Large intestine (tissue), 3 donors: Measurements from ENCODE around the gene TBXAS1. TPM values are rescaled to one million over a fixed set of nuclear protein-coding genes. Genes with fewer than 3 reads are reported as not detected.
"Not testable (repeated sequence)": the region's sequence is repeated elsewhere in the genome, so short reads cannot be mapped to it uniquely, and the experiment has no call there.

ENCODE experiments used
- DNase-seq, 2 donors: peaks; one replicate each; pipeline versions ENCODE4 v3.0.0 to v3.0.0-alpha.2; 2013
- H3K27ac ChIP-seq: one replicate; pipeline ENCODE4 v1.5.1; 2013; ENCODE audit warnings: low read length
- H3K27me3 ChIP-seq: 2 replicates; pipeline ENCODE4 v1.6.1; 2013; ENCODE audit warnings: low read length; ENCODE audit not compliant: control insufficient read depth, insufficient read depth
- H3K36me3 ChIP-seq: 2 replicates; pipeline ENCODE4 v1.6.1; 2013; ENCODE audit warnings: low read length; ENCODE audit not compliant: control insufficient read depth, insufficient read depth
- H3K4me1 ChIP-seq: one replicate; pipeline ENCODE4 v1.6.1; 2013; ENCODE audit warnings: low read length; ENCODE audit not compliant: control insufficient read depth, insufficient read depth
- H3K4me3 ChIP-seq: one replicate; pipeline ENCODE4 v1.5.1; 2013; ENCODE audit warnings: low read length
- H3K9me3 ChIP-seq: one replicate; pipeline ENCODE4 v1.6.1; 2013; ENCODE audit warnings: mild to moderate bottlenecking, low read depth, low read length, moderate library complexity; ENCODE audit not compliant: control insufficient read depth
- WGBS: methylation state at CpG from one replicate; pipeline ENCODE4 v1.1.5; 2013; ENCODE audit warnings: low lambda C conversion rate; ENCODE audit not compliant: insufficient coverage; 5-methylcytosine and 5-hydroxymethylcytosine counted together
- polyA plus RNA-seq: library from polyadenylated mRNA; unstranded; fragments of 120-200 nt; gene quantifications from one replicate; pipeline ENCODE4 v1.2.1, GENCODE V29; 2013

Gene TBXAS1
- polyA plus RNA-seq, 1 donor = 9.6 TPM

DNA sequence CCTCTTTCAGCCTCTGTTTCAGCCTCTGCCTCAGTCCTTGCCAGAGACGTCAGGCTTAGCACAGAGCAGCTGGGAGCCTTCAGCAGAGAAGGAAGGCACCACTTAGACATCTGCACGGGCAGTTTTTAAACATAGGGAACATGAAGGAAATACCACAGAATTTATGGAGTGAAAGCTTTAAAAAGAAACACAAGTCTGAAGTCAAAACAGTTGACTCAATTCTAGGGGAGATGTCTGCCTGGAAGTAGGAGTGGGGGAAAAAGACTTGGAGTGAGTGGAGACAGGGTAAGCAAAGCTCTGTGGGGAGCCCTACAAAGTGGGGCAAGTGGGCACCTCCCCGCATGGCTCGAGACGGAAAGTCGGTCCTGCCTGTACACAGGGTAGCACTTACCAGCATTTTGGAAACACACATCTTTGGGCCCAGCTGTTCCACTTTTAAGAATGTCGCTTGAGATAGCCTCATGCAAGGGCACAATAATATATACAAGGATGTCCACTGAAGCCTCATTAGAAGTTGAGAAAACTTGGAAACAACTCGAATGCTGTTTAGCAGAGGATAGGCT is 5.0 kb upstream of the TBXAS1 start:
- Histone ChIP-seq H3K36me3 (no peaks in the 10 kb centered on the region), H3K27ac (no peak overlapping the region), H3K4me1 (no peaks in the 10 kb centered on the region), H3K4me3 (no peak overlapping the region), H3K9me3 (no peaks in the 10 kb centered on the region), H3K27me3 (peaks cover 11% of the 10 kb centered on the region)
- no CpG with 5 or more reads among the region's 8 CpGs for WGBS
- peak in 1 of 2 donors; percentile 11 for DNase-seq

DNA sequence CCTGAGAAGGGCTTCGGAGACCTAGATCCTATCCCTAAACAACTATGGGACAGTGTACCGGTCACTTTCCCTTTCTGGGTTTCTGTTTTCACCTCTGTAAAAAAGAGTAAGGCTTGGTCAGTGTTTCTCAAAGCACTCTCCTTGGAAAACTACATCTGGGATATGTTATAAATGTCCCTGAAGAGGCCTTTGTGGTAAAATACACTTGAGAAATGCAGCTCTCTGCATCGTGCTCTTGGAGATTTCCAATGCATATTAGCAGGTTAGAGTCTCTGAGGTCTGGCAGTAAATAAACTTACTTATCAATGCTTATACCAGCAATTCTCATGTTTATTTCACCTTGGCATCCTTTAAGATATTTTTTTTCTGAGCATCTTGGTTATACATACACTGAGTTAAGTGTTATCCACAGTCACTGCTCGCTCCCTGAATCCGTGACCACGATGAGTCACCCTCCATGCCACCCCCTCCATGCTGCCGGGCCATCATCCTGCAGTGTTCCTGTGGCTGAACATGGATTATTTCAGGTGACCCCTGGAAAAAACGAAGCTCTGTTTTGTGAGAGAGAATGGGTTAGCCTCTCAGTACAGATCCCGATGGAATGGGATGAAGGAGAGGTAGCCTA is 3.3 kb upstream of the TBXAS1 start:
- 40% methylated on average over 1 of the region's 9 CpGs for WGBS
- Histone ChIP-seq H3K4me3 (no peak overlapping the region), H3K36me3 (no peaks in the 10 kb centered on the region), H3K27me3 (peaks cover 11% of the 10 kb centered on the region), H3K27ac (no peak overlapping the region), H3K4me1 (no peaks in the 10 kb centered on the region), H3K9me3 (no peaks in the 10 kb centered on the region)
- DNase-seq = no peak

DNA sequence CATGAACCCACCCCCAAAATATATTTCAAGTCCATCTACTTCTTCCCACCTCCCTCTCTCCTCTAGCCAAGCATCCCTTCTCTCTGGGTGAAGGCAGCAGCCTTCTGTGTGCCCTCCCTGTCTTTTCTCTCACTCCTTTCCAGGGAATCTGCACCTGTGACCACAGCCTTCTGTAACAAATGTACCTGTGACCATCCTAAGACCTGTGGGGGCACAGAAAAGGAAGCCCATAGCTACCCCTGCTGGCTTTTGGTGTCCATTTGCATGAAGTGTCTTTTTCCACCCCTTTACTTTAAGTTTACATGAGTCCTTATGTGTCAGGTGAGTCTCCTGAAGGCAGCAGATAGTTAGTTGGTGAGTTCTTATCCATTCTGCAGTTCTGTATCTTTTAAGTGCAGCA is 2.0 kb upstream of the TBXAS1 start:
- H3K27ac ChIP-seq = no peak overlapping the region
- no peaks in the 10 kb centered on the region for H3K9me3 ChIP-seq
- H3K4me1 ChIP-seq = no peaks in the 10 kb centered on the region
- H3K4me3 ChIP-seq = no peak overlapping the region
- no peak for DNase-seq
- H3K36me3 ChIP-seq = no peaks in the 10 kb centered on the region
- H3K27me3 ChIP-seq = peaks cover 8% of the 10 kb centered on the region

DNA sequence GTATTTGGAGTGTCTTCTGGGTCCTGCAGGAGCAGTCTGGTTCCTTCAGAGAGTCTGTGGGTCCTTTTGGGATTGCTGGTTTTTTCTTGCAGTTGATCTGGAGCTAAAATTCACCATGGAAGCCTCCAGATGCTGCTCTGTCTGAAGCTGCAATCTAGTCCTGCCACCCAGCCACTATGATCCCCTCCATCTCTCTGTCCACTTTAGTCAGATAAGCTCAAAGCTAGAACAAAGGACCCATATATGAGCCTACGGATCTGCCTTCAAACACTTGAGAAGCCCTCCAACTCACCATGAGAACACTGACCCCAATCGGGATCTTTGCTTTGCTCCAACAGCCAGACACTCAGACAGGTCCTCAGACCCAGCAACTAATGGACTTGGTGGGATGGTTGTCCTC is 618 bp upstream of the TBXAS1 start:
- Histone ChIP-seq H3K4me3 (no peak overlapping the region), H3K4me1 (no peaks in the 10 kb centered on the region), H3K36me3 (no peaks in the 10 kb centered on the region), H3K9me3 (no peaks in the 10 kb centered on the region), H3K27me3 (peaks cover 4% of the 10 kb centered on the region), H3K27ac (no peak overlapping the region)
- WGBS = no CpG with 5 or more reads among the region's 2 CpGs
- DNase-seq = no peak

DNA sequence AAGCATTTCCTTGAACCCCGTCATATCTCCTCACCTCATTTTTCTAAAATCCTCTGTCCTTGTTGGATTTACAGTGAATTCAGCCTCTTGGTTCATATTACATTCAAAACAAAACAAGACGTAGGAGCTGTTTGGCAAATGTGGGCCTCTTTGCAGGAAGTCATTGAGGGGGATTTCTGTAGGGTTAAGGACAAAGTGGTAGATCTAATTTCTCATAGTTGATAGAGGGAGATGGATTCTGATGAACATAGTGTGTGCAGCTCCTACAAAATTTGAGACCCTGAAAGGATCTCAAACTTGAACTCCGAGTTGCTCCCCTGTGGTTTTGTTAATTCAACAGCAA is 682 bp downstream of the TBXAS1 start:
- H3K36me3 ChIP-seq = no peaks in the 10 kb centered on the region
- H3K27me3 ChIP-seq = peaks cover 4% of the 10 kb centered on the region
- no peaks in the 10 kb centered on the region for H3K4me1 ChIP-seq
- H3K9me3 ChIP-seq = no peaks in the 10 kb centered on the region
- DNase-seq = no peak
- H3K27ac ChIP-seq = no peak overlapping the region
- 100% methylated on average over 1 of the region's 3 CpGs for WGBS
- peak overlapping the region; percentile 16 for H3K4me3 ChIP-seq

DNA sequence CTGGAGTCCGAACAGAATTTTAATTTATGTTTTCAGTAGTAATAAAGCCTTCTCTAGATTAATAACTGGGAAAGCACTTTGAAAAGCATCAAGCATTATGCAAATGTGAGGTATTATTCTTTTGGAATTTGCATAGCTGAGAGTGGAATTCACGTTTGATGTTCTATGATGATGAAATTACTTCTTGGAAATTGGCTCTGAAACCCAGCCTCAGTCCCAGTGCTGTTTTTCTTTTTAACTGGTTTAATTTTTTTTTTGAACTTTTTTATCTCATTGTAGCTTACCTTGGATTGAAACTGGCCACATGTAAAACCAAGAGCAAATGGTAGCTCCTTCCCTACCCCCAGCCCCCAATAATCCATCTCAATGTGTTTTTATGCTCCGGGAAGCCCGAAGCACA is 1.2 kb downstream of the TBXAS1 start:
- H3K27ac ChIP-seq = no peak overlapping the region
- H3K9me3 ChIP-seq = no peaks in the 10 kb centered on the region
- no peaks in the 10 kb centered on the region for H3K36me3 ChIP-seq
- WGBS = 80% methylated on average over 3 of the region's 4 CpGs
- no peaks in the 10 kb centered on the region for H3K4me1 ChIP-seq
- no peak for DNase-seq
- H3K4me3 ChIP-seq = peak overlapping the region; percentile 16
- H3K27me3 ChIP-seq = peaks cover 4% of the 10 kb centered on the region

DNA sequence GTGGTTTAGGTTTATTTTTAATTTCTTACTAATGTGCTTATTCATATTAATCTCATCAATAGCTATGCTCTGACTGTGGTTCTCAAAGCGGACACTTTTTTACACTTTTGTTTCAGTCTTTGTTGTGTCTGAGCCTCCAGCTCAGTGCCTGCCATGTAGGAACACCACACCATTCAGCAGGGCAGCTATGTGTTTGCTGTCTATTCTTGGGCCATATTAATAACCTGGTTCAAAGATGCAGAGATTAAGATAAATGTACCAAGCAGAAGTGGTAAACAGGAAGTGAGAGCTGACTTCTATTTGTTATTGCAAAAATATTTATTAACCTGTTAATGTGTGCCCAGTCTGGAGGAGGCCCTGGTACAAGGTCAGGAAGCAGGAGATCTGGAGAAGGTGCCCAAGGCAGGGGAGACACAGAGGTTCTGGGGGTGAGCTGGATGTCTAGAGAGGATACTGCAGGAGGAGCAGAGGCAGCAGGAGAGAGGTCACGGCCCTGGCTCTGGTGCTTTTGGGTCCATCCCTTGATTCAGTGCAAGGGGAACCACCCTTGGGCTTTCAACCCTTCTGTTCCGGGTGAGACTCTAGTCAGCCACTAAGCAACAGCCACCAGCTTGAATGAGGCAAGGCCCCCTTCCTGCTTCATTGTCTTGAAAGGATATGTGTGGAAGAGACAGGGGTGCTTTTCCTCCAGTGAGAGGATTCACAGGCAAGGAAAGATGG is 1.9 kb downstream of the TBXAS1 start:
- Histone ChIP-seq H3K9me3 (no peaks in the 10 kb centered on the region), H3K36me3 (no peaks in the 10 kb centered on the region), H3K4me1 (no peaks in the 10 kb centered on the region), H3K27ac (no peak overlapping the region), H3K4me3 (no peak overlapping the region), H3K27me3 (peaks cover 3% of the 10 kb centered on the region)
- no peak for DNase-seq
- 100% methylated on average over 1 of the region's 3 CpGs for WGBS

DNA sequence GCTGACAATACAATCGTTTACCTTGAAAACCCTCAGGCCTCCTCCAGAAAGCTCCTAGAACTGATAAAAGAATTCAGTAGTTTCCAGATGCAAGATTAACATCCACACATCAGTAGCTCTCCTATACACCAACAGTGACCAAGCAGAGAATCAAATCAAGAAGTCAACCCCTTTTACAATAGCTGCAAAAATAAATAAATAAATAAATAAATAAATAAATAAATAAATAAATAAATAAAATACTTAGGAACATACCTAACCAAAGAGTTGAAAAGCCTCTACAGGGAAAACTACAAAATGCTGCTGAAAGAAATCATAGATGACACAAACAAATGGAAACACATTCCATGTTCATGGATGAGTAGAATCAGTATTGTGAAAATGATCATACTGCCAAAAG is 6.8 kb downstream of the TBXAS1 start:
- not testable (repeated sequence) for H3K27ac ChIP-seq, DNase-seq, H3K9me3 ChIP-seq, H3K27me3 ChIP-seq, H3K4me3 ChIP-seq, H3K4me1 ChIP-seq, H3K36me3 ChIP-seq
- no CpG with 5 or more reads among the region's 1 CpG for WGBS

DNA sequence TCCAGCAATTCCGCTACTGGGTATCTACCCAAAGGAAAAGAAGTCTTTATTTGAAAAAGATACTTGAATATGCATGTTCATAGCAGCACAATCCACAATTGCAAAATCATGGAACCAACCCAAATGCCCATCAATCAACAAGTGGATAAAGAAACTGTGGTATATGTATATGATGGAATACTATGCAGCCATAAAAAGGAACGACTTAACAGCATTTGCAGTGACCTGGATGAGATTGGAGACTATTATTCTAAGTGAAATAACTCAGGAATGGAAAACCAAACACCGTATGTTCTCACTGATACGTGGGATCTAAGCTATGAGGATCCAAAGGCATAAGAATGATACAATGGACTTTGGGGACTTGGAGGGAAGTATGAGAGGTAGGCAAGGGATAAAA is 8.2 kb downstream of the TBXAS1 start:
- not testable (repeated sequence) for H3K36me3 ChIP-seq, H3K9me3 ChIP-seq, DNase-seq, H3K27me3 ChIP-seq, H3K27ac ChIP-seq, H3K4me1 ChIP-seq, H3K4me3 ChIP-seq
- WGBS = 80% methylated on average over 2 of the region's 4 CpGs

DNA sequence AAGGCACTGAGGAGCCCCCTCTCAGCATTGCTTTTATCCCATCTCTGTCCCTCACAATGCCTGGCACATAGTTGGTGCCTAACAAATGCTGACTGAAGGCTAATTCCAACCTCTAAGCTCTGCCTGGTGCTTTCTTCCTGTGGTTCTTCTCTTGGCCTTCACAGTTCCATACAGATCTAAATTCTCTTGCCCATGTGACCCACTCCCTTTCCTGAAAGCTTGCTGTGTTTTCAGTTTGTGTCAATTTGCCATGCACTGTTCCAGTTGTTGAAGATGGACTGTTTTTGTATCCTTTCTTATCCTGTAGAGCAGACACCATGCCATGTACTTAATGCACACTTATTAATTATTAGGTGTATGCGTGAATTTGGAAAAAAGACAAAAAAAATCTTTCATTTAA is 9.2 kb downstream of the TBXAS1 start:
- no peak for DNase-seq
- WGBS = 86% methylated on average over 1 of the region's 1 CpG
- Histone ChIP-seq H3K9me3 (no peaks in the 10 kb centered on the region), H3K27me3 (no peaks in the 10 kb centered on the region), H3K36me3 (no peaks in the 10 kb centered on the region), H3K27ac (no peak overlapping the region), H3K4me3 (no peak overlapping the region), H3K4me1 (no peaks in the 10 kb centered on the region)

DNA sequence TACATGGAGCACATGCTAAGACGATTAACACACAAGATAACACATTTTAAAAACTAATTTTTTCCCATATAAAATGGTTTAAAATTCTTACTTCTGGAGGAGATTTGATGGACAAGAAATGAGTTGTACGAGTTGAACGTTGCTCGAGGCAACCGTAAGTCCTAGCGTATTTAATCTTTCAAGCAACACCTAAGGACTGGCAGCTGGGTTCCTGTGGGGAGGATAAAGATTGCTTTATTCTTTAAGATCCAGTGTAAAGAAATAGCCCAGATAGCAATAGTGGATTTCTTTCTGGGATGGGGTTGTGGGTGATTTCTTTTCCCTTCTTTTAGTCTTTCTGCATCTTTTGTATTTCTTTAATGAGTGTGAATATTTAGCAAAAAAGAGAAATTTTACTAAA is 9.8 kb downstream of the TBXAS1 start:
- Histone ChIP-seq H3K4me1 (no peaks in the 10 kb centered on the region), H3K9me3 (no peaks in the 10 kb centered on the region), H3K27me3 (no peaks in the 10 kb centered on the region), H3K36me3 (no peaks in the 10 kb centered on the region), H3K27ac (no peak overlapping the region), H3K4me3 (no peak overlapping the region)
- 80% methylated on average over 1 of the region's 6 CpGs for WGBS
- DNase-seq = no peak
